Measurements from ENCODE around the gene ASTN2.

ASTN2 gene

GRCh38 chr9:117293206-117294114 lies 121.4 kb downstream of the ASTN2 start:
- no peak for DNase-seq

- peak; percentile 49 for DNase-seq
Observed at GRCh38 chr9:117290856-117291622, 123.8 kb downstream of the ASTN2 start.

DNA sequence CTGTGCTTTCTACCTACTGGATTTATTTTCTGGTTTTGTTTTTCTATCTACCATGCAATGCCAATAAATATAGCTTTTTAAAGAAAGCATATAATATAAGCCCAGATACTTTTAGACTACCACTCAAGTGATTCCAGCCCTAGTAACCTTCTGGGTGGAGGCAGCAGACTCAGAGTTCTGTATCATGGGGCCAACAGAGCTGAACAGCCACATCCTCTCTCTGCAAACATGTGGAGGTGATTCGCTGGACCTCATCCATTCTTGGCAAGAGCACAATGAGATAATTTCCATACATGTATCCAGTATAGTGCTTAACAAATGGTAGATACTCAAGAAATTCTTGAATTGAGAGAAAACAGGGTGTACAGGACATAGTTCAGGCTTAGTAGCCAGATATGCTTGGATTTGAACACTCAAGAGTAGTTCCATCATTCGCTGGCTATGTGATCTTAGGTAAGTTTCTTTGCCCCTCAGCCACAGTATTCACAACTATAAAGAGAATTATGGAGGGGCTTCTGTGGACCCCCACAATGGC lies 124.5 kb downstream of the ASTN2 start:
- peak; percentile 33 for DNase-seq

GRCh38 chr9:117286245-117286644 lies 128.6 kb downstream of the ASTN2 start:
- no peak for DNase-seq

DNA sequence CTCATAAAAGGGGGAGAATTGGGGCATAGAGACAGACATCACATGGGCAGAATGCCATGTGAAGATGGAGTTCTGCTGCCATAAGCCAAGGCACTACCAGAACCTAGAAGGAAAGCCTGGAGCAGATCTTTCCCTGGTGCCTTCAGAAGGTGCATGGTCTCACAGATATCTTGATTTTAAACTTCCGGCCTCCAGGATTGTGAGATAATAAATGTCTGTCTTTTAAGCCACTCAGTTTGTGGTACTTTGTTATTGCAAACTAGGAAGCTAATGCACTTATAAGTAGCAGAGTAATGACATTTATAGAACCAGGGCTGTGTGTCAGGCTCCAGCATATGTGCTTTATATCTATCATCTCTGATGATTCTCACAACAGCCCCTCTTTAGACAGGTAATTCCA lies 130.4 kb downstream of the ASTN2 start:
- no peak for DNase-seq

- DNase-seq, result no peak
Observed at GRCh38 chr9:117282541-117282940, 132.3 kb downstream of the ASTN2 start.

DNA sequence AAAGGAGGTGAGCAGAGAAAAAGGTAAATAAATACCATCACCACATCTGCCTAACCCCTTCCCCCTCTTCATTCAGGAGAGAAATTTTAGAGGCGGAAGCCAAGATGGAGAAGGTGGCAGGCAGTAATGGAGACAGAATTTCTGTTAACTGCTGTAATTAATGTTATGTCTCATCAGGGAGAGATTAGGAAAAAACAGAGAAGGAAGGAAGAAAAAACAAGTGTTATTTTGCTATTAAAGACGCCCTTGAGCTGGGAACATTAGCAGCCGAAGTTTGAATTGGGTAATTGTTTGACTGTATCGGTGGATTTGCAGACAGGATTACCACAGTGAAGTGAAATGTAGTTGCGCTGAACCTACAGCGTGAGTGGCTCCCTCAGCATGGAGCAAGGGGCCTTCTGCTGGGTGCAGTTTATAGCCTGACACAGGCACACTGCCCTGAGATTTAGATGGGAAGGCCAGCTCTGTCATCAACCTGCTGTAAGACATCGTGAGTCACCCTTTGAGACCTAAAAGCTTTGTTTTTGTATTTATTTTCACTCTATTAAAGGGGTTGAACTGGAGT lies 136.3 kb downstream of the ASTN2 start:
- DNase-seq, result no peak

- no peak for DNase-seq
Observed at GRCh38 chr9:117278020-117278419, 136.8 kb downstream of the ASTN2 start.

GRCh38 chr9:117276444-117276843 lies 138.4 kb downstream of the ASTN2 start:
- DNase-seq, result peak; percentile 77

DNA sequence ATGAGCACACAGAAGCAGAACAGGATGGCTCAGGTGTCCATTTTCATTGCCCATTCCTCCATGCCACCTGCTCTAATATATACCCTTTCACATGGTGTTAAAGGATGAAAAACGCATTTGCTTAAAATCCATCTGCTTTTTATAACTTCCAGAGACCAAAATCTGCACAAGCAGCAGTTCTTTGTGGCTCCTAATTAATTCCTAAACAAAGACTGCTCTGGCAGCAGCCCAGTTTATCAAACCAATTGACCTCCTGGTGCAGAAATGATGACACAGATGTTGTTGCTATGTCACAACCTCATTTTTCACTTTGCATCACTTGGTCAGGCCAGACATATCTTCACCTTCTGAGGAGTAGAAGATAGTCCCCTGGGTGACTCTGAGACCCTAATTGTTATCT lies 141.2 kb downstream of the ASTN2 start:
- no peak for DNase-seq

- DNase-seq, result no peak
Observed at GRCh38 chr9:117268847-117269446, 145.9 kb downstream of the ASTN2 start.

DNA sequence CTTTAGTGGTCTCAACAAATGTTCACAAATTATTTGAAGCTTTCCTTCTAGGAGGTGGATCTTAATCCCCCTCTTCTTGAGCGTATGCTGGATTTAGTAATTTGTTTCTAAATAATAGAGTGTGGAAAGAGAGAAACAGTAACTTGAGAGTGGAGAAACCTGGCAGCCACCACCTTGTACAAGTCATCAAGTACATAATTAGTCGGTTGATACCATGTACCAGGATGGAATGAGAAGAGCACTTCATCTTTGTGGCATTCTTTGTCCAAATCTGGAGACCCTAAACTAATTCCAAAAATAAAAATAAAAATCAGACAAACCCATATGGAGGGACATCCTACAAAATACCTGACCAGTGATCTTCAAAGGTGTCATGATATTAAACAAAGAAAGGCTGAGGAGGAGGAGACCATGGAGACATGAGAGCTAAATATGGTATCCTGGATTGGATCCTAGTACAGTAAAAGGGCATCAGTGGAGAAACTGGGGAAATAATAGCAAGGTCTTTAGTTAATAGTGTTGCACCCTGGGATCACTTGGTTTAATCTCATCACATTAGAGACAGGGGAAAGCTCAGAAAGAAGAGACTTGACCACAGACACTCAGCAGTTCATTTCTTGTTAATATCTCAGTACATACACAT lies 147.9 kb downstream of the ASTN2 start:
- no peak for DNase-seq

GRCh38 chr9:117265253-117265652 lies 149.6 kb downstream of the ASTN2 start:
- no peak for DNase-seq

GRCh38 chr9:117258184-117258866 lies 156.5 kb downstream of the ASTN2 start:
- no peak for DNase-seq

DNA sequence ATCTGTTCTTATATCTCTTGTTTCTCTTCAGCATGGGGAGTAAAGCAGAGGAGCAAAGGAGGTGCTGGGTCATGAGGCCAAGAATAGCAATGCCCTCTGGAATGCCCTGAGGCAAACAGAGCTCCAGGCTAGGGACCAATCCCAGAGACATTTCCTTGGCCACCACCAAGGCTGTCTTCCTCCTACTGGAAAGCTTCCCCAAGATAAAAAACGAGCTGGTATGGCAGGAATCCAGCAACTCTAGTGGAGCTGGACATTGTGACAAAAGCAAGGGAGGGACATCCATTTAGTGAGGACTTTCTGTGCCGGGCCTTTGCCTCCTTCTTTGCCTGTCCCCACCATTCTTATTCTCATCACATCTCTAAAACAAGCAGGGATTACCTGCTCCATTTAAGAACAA lies 161.6 kb downstream of the ASTN2 start:
- DNase-seq, result no peak

GRCh38 chr9:117250610-117251215 lies 164.1 kb downstream of the ASTN2 start:
- no peak for DNase-seq

DNA sequence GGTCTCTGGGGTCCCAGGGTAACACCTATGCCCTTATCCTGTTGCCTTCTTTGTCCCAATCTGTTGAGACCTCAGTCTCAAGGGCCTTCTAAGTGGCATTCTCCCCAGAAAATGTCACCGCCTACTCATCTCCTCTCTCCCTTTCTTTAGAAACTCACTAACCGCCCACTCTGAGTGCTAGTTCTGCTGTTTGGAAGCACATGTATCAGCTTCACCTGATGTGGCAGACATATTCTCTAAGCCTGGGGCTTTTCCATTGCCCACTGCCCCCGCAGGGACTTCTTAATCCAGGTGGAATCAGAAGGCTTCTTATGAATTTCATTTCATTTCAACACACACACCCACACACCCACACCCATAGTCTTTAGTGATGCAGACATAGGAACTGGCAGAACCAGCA lies 165.1 kb downstream of the ASTN2 start:
- DNase-seq, result no peak

DNA sequence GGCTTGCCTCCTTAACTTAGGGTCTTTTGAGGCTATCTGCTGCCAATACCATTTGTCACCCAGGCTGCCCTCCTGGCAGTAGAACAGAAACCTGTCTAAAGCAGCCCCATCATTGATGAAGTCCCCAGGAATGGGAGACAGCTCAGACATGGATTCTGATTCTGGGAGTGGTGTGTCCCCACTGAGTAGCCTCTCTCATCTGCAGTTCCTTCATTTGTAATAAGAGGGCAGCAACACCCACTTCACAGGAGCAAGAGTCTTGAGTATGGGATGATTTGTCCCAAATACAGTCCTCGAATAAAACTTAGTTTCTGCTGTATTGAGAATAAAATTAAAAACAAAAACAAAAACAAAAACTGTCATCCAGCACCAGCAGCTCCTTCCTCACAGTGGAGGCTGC lies 167.6 kb downstream of the ASTN2 start:
- DNase-seq, result no peak

- DNase-seq, result no peak
Observed at GRCh38 chr9:117245175-117245829, 169.6 kb downstream of the ASTN2 start.

DNA sequence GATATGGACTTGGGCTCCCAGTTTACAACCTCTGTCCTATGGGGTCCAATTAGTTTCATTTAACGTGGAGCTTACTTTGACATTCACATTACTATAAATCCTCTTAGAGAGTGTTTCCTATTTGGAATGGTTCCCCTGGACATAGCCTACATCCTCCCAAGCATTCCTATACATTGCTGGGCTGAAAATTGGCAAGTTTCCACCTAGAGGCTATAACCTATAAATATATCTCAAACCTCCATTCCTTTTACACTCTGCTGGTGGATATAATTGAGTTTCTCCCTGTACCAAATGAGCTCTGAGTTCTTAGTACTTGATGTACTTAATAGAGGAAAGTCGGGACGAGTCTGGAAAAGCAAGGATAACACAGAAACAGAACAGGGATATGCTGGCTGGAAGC lies 172.8 kb downstream of the ASTN2 start:
- DNase-seq, result no peak

DNA sequence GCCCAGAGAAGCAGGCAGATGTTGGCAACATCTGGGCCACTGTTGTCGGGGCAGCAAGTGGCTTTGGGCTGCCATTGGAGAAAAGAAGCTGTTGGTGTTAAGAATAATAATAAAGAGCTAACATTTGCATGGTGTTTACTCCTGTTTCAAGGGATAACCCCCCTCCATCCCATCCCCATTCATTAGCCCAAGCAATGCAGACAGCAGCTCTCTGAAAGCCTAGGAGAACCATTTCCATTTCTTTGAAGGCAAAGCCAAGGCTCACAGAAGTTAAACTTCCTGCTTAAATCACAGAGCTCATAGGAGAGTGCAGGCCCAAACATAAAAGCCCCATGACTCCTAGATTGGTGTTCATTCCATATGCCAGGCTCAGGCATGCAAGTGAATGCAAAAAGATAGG lies 175.4 kb downstream of the ASTN2 start:
- DNase-seq, result no peak

All from NCI-H2029 treated with DMSO at 0.1 percent for 48 hours (cell line).